Omental fat pad (tissue), 4 donors: ENCODE measurements around the gene NFKBIL1. TPM values are rescaled to one million over a fixed set of nuclear protein-coding genes. Genes with fewer than 3 reads are reported as not detected.

Experiments
- ATAC-seq: fragments of 150-250 bp; one replicate; pipeline ENCODE4 v1.9.1; 2016; ENCODE audit warnings: mild to moderate bottlenecking, moderate library complexity; ENCODE audit not compliant: low FRiP score
- DNase-seq: peaks from one replicate; pipeline ENCODE4 v3.0.0-alpha.2; 2019; ENCODE audit warnings: low spot score
- total RNA-seq, 4 donors: library from RNA; depleted of rRNA; stranded (reverse); fragments of >200 nt; gene quantifications; one replicate each; pipeline ENCODE4 v1.1.0, GENCODE V29; 2016
- TF ChIP-seq, protein P1 (sequence below), 3 donors: fragments of 450-650 bp; IDR thresholded peaks; one replicate each; pipeline ENCODE4 v1.5.1; 2016 to 2017; ENCODE audit warnings: antibody characterized with exemption in 3 of 3, mild to moderate bottlenecking in 3 of 3, moderate library complexity in 2 of 3

The NFKBIL1 gene
- total RNA-seq, 4 donors from 2014 or later: 11.0 to 21.6 (median 16.3) TPM

DNA sequence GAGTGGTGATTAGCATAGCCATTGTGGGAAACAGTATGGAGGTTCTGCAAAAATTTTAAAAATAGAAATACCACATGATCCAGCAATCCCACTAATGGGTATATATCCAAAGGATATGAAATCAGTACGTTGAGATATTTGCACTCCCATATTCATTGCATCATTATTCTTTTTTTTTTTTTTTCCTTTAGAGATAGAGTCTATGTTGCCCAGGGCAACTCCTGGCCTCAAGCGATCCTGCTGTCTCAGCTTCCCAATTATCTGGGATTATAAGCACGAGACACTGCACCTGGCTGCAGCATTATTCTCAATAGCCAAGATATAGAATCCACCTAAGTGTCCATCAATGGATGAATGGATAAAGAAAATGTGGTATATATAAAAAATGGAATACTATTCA, 25.6 kb upstream of the NFKBIL1 start:
- DNase-seq (no peak), ATAC-seq (no peak)
- TF ChIP-seq, protein P1, sequence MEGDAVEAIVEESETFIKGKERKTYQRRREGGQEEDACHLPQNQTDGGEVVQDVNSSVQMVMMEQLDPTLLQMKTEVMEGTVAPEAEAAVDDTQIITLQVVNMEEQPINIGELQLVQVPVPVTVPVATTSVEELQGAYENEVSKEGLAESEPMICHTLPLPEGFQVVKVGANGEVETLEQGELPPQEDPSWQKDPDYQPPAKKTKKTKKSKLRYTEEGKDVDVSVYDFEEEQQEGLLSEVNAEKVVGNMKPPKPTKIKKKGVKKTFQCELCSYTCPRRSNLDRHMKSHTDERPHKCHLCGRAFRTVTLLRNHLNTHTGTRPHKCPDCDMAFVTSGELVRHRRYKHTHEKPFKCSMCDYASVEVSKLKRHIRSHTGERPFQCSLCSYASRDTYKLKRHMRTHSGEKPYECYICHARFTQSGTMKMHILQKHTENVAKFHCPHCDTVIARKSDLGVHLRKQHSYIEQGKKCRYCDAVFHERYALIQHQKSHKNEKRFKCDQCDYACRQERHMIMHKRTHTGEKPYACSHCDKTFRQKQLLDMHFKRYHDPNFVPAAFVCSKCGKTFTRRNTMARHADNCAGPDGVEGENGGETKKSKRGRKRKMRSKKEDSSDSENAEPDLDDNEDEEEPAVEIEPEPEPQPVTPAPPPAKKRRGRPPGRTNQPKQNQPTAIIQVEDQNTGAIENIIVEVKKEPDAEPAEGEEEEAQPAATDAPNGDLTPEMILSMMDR (IDR thresholded peaks at IDR 0.05): no peak

DNA sequence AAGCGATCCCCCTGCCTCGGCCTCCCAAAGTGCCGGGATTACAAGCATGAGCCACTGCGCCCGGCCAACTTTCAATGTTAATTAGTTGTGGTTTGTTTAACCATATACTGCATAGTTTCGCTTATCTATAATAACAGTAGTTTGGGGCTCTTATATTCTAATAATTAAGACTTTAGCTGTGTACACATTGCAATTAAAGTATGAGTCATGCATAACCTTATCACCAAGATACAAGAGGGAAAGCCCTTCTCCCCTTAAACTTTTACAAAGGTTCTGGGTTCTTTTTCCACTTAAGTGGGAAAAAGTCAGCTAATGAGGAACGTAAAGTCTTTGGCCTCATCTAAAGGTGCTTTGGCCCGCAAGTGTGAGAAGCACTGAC, 21.9 kb upstream of the NFKBIL1 start:
- DNase-seq (no peak), ATAC-seq (no peak)
- TF ChIP-seq, protein P1 (IDR thresholded peaks at IDR 0.05): no peak

DNA sequence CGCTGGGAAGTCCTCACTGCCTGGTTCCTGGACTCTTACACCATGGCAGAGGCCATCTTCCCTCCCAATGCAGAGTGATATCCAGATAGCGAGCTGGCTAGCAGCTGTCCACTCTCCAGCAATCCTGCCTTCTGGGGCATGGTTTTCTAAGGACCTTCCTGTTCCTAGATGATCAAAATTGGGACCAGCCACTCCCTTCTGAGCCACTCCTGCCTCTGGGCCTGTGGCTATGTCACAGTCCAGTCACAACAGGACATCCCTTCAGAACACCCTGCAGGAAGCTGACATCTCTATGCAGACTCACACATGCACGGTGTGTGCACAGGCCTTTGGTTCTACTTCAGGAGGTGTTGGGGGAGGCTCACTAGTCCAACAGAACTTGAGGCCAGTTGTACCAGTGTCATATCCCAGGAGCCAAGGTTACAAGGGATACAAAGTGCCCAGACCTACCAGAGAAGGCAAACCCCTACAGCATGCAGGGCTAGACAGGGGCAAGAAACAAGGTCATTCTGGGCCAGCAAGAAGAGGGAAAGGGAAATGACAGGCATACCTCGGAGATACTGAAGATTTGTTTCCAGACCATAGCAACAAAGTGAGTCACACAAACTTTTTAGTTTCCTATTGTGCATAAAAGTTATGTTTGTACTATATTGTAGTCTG, 21.3 kb upstream of the NFKBIL1 start:
- ATAC-seq (no peak), DNase-seq (no peak)
- TF ChIP-seq, protein P1 (IDR thresholded peaks at IDR 0.05): no peak

DNA sequence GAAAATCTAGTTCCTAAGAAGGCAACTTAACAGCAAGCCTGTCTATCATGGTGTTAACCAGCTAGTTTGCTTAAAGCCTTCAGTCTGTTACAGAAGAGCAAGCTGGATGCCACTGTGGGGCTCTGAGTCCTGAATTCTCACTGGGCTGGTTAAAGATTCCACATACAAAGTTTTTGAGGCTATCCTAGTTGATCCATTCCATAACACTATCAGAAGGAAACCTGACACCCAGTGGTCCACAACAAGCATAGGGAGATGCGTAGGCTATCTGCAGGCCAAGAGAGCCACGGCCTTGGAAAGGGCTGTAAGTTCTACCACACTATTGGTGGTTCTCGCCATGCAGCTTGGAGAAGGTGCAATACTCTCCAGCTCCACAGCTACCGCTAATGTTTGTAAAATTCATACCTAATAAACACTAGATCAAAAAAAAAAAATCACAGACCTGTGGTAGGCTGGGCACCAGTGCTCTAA, 19.1 kb upstream of the NFKBIL1 start:
- ATAC-seq: no peak

DNA sequence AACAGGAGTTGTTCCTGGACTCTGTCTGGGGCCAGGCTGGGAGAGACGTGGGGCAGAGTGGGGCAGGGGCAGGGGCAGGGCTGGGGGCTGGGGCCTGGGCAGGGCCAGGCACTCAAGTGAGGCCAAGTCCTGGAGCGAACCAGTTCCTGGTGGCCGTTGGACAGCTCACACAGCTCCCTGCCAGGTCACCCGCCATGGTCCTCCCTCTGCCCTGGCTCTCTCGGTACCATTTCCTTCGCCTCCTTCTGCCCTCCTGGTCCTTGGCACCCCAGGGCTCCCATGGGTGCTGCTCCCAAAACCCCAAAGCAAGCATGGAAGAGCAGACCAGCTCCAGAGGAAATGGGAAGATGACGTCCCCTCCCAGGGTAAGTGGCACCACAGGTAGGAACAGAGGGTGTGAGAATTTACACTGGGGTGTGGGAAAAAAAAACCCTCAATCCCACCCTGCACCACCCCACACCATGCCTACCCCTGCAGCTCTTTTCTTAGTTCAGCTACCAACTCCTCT, 18.5 kb upstream of the NFKBIL1 start, which contains the start of gene MCCD1:
MCCD1 (plus strand) TSS at position 142 of the 508 bp plus-strand sequence; CDS start at position 195, 53 bp downstream.
- DNase-seq (no peak), ATAC-seq (no peak)
- TF ChIP-seq, protein P1 (IDR thresholded peaks at IDR 0.05): no peak

More for the DNA sequence above, 19.1 kb upstream of the NFKBIL1 start:
- TF ChIP-seq, protein P1 (IDR thresholded peaks at IDR 0.05): no peak
- DNase-seq: no peak

DNA sequence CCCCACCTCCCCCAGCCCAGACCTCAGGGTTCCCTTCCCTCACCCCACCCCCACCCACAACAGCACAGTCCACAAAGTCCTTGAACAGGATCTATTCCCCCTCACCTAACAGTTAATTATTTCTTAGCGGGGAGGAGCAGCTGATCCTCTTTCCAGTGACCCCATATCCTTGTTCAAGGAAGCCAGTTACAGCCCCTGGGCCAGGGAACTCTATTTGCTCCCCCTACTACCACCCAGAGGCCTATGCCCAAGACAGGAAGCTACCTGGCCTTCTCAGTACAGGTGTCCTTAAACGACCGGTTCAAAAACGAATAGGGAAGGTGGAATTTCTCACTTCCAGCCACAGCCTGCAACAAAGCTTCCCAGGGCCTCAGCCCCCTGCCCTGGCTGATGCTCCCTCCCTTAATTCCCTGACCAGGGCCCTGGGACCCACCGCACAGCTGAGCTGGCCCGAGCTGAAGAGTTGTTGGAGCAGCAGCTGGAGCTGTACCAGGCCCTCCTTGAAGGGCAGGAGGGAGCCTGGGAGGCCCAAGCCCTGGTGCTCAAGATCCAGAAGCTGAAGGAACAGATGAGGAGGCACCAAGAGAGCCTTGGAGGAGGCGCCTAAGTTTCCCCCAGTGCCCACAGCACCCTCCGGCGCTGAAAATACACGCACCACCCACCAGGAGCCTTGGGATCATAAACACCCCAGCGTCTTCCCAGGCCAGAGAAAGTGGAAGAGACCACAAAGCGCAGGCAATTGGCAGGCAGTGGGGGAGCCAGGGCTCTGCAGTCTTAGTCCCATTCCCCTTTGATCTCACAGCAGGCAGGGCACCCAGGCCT, 17.9 kb upstream of the NFKBIL1 start:
- TF ChIP-seq, protein P1 (IDR thresholded peaks at IDR 0.05): no peak
- DNase-seq (no peak), ATAC-seq (no peak)
